Measurements from ENCODE around the gene MMD. TPM values are rescaled to one million over a fixed set of nuclear protein-coding genes. Genes with fewer than 3 reads are reported as not detected.

The MMD gene
- total RNA-seq, 1 experiment from 2014 or later, result 40.8 TPM

GRCh38 chr17:55427587-55427882, 5.9 kb upstream of the MMD start:
- Mint-ChIP-seq H3K27me3 (ENCODE audit: low read depth) (no peaks in the 10 kb centered on the region), H3K36me3 (no peaks in the 10 kb centered on the region), H3K4me1 (peaks cover 23% of the 10 kb centered on the region), H3K27ac (no peak overlapping the region), H3K9me3 (no peaks in the 10 kb centered on the region), H3K4me3 (no peak overlapping the region)
- TF ChIP-seq EMX1 (CRISPR knock-in tag; IDR thresholded peaks at IDR 0.05) (no peak), ZNF317 (CRISPR knock-in tag; IDR thresholded peaks at IDR 0.05; ENCODE audit: borderline replicate concordance, low read depth) (no peak), ETV6 (CRISPR knock-in tag; IDR thresholded peaks at IDR 0.05) (no peak), ZNF263 (CRISPR knock-in tag; IDR thresholded peaks at IDR 0.05; ENCODE audit: low read depth) (no peak), CBFB (CRISPR knock-in tag; IDR thresholded peaks at IDR 0.05; ENCODE audit: low read depth) (no peak), PREB (CRISPR knock-in tag; IDR thresholded peaks at IDR 0.05; ENCODE audit: borderline replicate concordance) (no peak), SOX15 (CRISPR knock-in tag; IDR thresholded peaks at IDR 0.05) (no peak), MXD4 (CRISPR knock-in tag; IDR thresholded peaks at IDR 0.05; ENCODE audit: borderline replicate concordance) (no peak), JAZF1 (CRISPR knock-in tag; IDR thresholded peaks at IDR 0.05) (no peak), ZBTB21 (CRISPR knock-in tag; IDR thresholded peaks at IDR 0.05; ENCODE audit: borderline replicate concordance) (no peak)
- no peak for ATAC-seq
- ChIA-PET POLR2A (no interaction called here), CTCF (no interaction called here)
- no peak for DNase-seq (ENCODE audit: low spot score)

DNA sequence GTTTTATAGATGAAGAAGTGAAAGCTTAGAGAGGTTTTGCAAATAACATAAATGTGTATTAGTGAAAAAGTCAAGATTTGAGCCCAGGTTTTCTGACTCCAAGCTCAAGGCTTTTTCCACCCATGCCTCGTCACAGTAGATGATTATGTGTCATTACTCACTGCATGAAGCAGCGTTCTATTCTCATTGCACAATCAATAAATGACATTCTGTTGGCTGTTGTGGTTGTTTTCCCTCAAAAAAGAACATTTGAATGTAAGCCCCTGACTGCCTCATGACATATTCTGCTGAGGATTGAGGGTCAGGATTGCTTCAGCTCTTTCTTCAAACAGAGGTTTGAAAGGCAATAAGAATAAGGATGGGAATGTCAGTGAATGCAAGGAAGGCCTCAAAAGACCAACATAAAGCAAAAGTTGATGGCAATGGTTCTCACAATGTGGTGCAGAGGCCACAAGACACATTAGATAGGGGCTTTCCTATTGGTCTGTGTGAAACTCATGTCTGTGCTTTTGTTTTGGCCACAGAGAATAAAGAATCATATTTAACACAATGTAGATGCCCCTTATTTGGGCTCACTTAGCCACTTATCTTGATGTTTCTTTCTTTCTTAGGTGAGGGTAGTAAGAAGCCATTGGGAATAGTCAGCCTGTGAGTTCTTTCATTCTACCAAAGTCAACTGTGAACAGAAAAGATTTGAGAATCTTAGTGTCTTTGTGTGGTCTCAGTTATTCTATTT, 5.4 kb upstream of the MMD start:
- Mint-ChIP-seq H3K9me3 (no peaks in the 10 kb centered on the region), H3K4me3 (no peak overlapping the region), H3K27me3 (ENCODE audit: low read depth) (no peaks in the 10 kb centered on the region), H3K4me1 (peaks cover 26% of the 10 kb centered on the region), H3K36me3 (no peaks in the 10 kb centered on the region), H3K27ac (no peak overlapping the region)
- DNase-seq (ENCODE audit: low spot score) (no peak), ATAC-seq (no peak)
- POLR2A ChIA-PET, result no interaction called here
- CTCF ChIA-PET, result no interaction called here
- TF ChIP-seq ATF6 (CRISPR knock-in tag; IDR thresholded peaks at IDR 0.05) (no peak), AFF4 (CRISPR knock-in tag; IDR thresholded peaks at IDR 0.05; ENCODE audit: borderline replicate concordance) (no peak), FOXJ3 (CRISPR knock-in tag; IDR thresholded peaks at IDR 0.05; ENCODE audit: borderline replicate concordance) (no peak), EMX1 (CRISPR knock-in tag; IDR thresholded peaks at IDR 0.05) (no peak), ZNF423 (CRISPR knock-in tag; IDR thresholded peaks at IDR 0.05) (no peak)
- TF ChIP-seq, protein P1, sequence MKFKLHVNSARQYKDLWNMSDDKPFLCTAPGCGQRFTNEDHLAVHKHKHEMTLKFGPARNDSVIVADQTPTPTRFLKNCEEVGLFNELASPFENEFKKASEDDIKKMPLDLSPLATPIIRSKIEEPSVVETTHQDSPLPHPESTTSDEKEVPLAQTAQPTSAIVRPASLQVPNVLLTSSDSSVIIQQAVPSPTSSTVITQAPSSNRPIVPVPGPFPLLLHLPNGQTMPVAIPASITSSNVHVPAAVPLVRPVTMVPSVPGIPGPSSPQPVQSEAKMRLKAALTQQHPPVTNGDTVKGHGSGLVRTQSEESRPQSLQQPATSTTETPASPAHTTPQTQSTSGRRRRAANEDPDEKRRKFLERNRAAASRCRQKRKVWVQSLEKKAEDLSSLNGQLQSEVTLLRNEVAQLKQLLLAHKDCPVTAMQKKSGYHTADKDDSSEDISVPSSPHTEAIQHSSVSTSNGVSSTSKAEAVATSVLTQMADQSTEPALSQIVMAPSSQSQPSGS (CRISPR knock-in tag; IDR thresholded peaks at IDR 0.05; ENCODE audit: borderline replicate concordance, low read depth), result no peak
- TF ChIP-seq, protein P2, sequence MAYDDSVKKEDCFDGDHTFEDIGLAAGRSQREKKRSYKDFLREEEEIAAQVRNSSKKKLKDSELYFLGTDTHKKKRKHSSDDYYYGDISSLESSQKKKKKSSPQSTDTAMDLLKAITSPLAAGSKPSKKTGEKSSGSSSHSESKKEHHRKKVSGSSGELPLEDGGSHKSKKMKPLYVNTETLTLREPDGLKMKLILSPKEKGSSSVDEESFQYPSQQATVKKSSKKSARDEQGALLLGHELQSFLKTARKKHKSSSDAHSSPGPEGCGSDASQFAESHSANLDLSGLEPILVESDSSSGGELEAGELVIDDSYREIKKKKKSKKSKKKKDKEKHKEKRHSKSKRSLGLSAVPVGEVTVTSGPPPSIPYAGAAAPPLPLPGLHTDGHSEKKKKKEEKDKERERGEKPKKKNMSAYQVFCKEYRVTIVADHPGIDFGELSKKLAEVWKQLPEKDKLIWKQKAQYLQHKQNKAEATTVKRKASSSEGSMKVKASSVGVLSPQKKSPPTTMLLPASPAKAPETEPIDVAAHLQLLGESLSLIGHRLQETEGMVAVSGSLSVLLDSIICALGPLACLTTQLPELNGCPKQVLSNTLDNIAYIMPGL (CRISPR knock-in tag; IDR thresholded peaks at IDR 0.05), result no peak
